Nephron (organoid): Measurements from ENCODE around the gene HNF1B.

Experiments
- H3K27ac Mint-ChIP-seq, 3 experiments: 2 replicates each; pipeline ENCODE4 v1.8.0; 2020; ENCODE audit warnings: mixed read lengths in 3 of 3, mild to moderate bottlenecking in 2 of 3, moderate library complexity in 1 of 3
- H3K27me3 Mint-ChIP-seq: 2 replicates; pipeline ENCODE4 v1.8.0; 2021; ENCODE audit warnings: low read depth, mild to moderate bottlenecking, moderate library complexity, mixed read lengths
- H3K36me3 Mint-ChIP-seq: 2 replicates; pipeline ENCODE4 v1.8.0; 2020; ENCODE audit warnings: low read depth, mixed read lengths
- H3K4me1 Mint-ChIP-seq: 2 replicates; pipeline ENCODE4 v1.8.0; 2020; ENCODE audit warnings: mixed read lengths
- H3K4me3 Mint-ChIP-seq, 3 experiments: 2 replicates each; pipeline ENCODE4 v1.8.0; 2020; ENCODE audit warnings: mild to moderate bottlenecking in 3 of 3, mixed read lengths in 3 of 3, moderate library complexity in 2 of 3
- H3K9me3 Mint-ChIP-seq: 2 replicates; pipeline ENCODE4 v1.8.0; 2020; ENCODE audit warnings: mixed read lengths
- CTCF ChIP-seq, 3 experiments: fragments of 200-600 bp; sonication (generic); IDR thresholded peaks; one replicate each; pipeline ENCODE4 v1.5.0; 2021; ENCODE audit warnings: antibody characterized with exemption in 3 of 3; ENCODE audit not compliant: unreplicated experiment in 3 of 3

The HNF1B gene

GRCh38 chr17:37713028-37713431 lies 31.8 kb downstream of the HNF1B start:
- H3K36me3 Mint-ChIP-seq = peaks cover 30% of the 10 kb centered on the region
- H3K4me3 Mint-ChIP-seq = no peak overlapping the region
- no peaks in the 10 kb centered on the region for H3K9me3 Mint-ChIP-seq
- TF ChIP-seq CTCF (IDR thresholded peaks at IDR 0.05; ENCODE audit: unreplicated experiment in 3 of 3) = no peak
- H3K27ac Mint-ChIP-seq = no peak overlapping the region
- peaks cover 24% of the 10 kb centered on the region for H3K27me3 Mint-ChIP-seq
- H3K4me1 Mint-ChIP-seq = peaks cover 11% of the 10 kb centered on the region

- no peaks in the 10 kb centered on the region for H3K9me3 Mint-ChIP-seq
- H3K27ac Mint-ChIP-seq = peak overlapping the region in 2 of 3 experiments; percentile 65 to 75
- H3K36me3 Mint-ChIP-seq = peaks cover 32% of the 10 kb centered on the region
- H3K4me3 Mint-ChIP-seq = no peak overlapping the region
- H3K27me3 Mint-ChIP-seq = peaks cover 21% of the 10 kb centered on the region
- no peak for TF ChIP-seq CTCF (IDR thresholded peaks at IDR 0.05; ENCODE audit: unreplicated experiment in 3 of 3)
- no peaks in the 10 kb centered on the region for H3K4me1 Mint-ChIP-seq
These were observed 33.7 kb downstream of the HNF1B start for GRCh38 chr17:37711113-37711512.

- Mint-ChIP-seq H3K27ac (peak overlapping the region in 2 of 3 experiments; percentile 65 to 75), H3K9me3 (no peaks in the 10 kb centered on the region), H3K27me3 (peaks cover 17% of the 10 kb centered on the region), H3K4me3 (no peak overlapping the region), H3K36me3 (peaks cover 35% of the 10 kb centered on the region), H3K4me1 (no peaks in the 10 kb centered on the region)
- no peak for TF ChIP-seq CTCF (IDR thresholded peaks at IDR 0.05; ENCODE audit: unreplicated experiment in 3 of 3)
These were observed 34.4 kb downstream of the HNF1B start for GRCh38 chr17:37710344-37710886.

GRCh38 chr17:37708616-37709212 lies 36.1 kb downstream of the HNF1B start:
- TF ChIP-seq CTCF (IDR thresholded peaks at IDR 0.05; ENCODE audit: unreplicated experiment in 3 of 3) = no peak
- H3K27me3 Mint-ChIP-seq = peaks cover 12% of the 10 kb centered on the region
- H3K4me3 Mint-ChIP-seq = no peak overlapping the region
- H3K36me3 Mint-ChIP-seq = peaks cover 51% of the 10 kb centered on the region
- H3K4me1 Mint-ChIP-seq = no peaks in the 10 kb centered on the region
- no peaks in the 10 kb centered on the region for H3K9me3 Mint-ChIP-seq
- H3K27ac Mint-ChIP-seq = peak overlapping the region; percentile 15 to 86 (median 41)

GRCh38 chr17:37708008-37708615 lies 36.7 kb downstream of the HNF1B start:
- H3K9me3 Mint-ChIP-seq = no peaks in the 10 kb centered on the region
- H3K4me1 Mint-ChIP-seq = no peaks in the 10 kb centered on the region
- peak overlapping the region; percentile 15 to 86 (median 41) for H3K27ac Mint-ChIP-seq
- H3K4me3 Mint-ChIP-seq = no peak overlapping the region
- H3K36me3 Mint-ChIP-seq = peaks cover 52% of the 10 kb centered on the region
- peaks cover 11% of the 10 kb centered on the region for H3K27me3 Mint-ChIP-seq
- no peak for TF ChIP-seq CTCF (IDR thresholded peaks at IDR 0.05; ENCODE audit: unreplicated experiment in 3 of 3)
